Neural progenitor cell (in vitro differentiated cells): Measurements from ENCODE around the gene TMEM121B. TPM values are rescaled to one million over a fixed set of nuclear protein-coding genes. Genes with fewer than 3 reads are reported as not detected.

Experiments
- DNase-seq: peaks from one replicate; pipeline ENCODE4 v3.0.0-alpha.2; 2016; ENCODE audit warnings: low spot score
- H2AFZ ChIP-seq: fragments of 200-600 bp; sonication (generic); replicated peaks from 2 replicates; pipeline ENCODE4 v1.6.1; 2016; ENCODE audit warnings: antibody characterized with exemption
- H3F3A ChIP-seq: fragments of 200-600 bp; sonication (generic); 2 replicates; pipeline ENCODE4 v1.6.1; 2016; ENCODE audit warnings: antibody characterized with exemption, low read depth
- H3K27ac ChIP-seq: fragments of 200-600 bp; sonication (generic); 2 replicates; pipeline ENCODE4 v1.5.1; 2016; ENCODE audit warnings: mild to moderate bottlenecking
- H3K27me3 ChIP-seq: fragments of 200-600 bp; sonication (generic); 2 replicates; pipeline ENCODE4 v1.6.1; 2016; ENCODE audit warnings: mild to moderate bottlenecking, moderate library complexity
- H3K36me3 ChIP-seq: fragments of 200-600 bp; sonication (generic); 2 replicates; pipeline ENCODE4 v1.5.1; 2016
- H3K4me1 ChIP-seq: fragments of 200-600 bp; sonication (generic); 2 replicates; pipeline ENCODE4 v1.6.1; 2016; ENCODE audit warnings: mixed run types
- H3K4me2 ChIP-seq: fragments of 200-600 bp; sonication (generic); 2 replicates; pipeline ENCODE4 v1.6.1; 2016
- H3K4me3 ChIP-seq: fragments of 200-600 bp; sonication (generic); 2 replicates; pipeline ENCODE4 v1.5.1; 2016
- H3K79me2 ChIP-seq: fragments of 200-600 bp; sonication (generic); 2 replicates; pipeline ENCODE4 v1.6.1; 2016; ENCODE audit warnings: low read depth
- H3K9ac ChIP-seq: fragments of 200-600 bp; sonication (generic); 2 replicates; pipeline ENCODE4 v1.6.1; 2016
- H3K9me3 ChIP-seq: fragments of 200-600 bp; sonication (generic); 2 replicates; pipeline ENCODE4 v1.5.1; 2016; ENCODE audit warnings: low read depth
- H4K20me1 ChIP-seq: fragments of 200-600 bp; sonication (generic); 2 replicates; pipeline ENCODE4 v1.6.1; 2016; ENCODE audit warnings: low read depth
- H3K27ac Mint-ChIP-seq: 3 replicates; pipeline ENCODE4 v1.8.0; 2021; ENCODE audit warnings: mixed read lengths
- H3K27me3 Mint-ChIP-seq: 2 replicates; pipeline ENCODE4 v1.8.0; 2022; ENCODE audit warnings: low read depth, mild to moderate bottlenecking, inconsistent platforms, moderate library complexity, mixed read lengths; ENCODE audit not compliant: insufficient read depth
- H3K36me3 Mint-ChIP-seq: 3 replicates; pipeline ENCODE4 v1.8.0; 2021; ENCODE audit warnings: mixed read lengths
- H3K4me1 Mint-ChIP-seq: 3 replicates; pipeline ENCODE4 v1.8.0; 2021; ENCODE audit warnings: mixed read lengths
- H3K4me3 Mint-ChIP-seq: 3 replicates; pipeline ENCODE4 v1.8.0; 2021; ENCODE audit warnings: mild to moderate bottlenecking, moderate library complexity, mixed read lengths
- H3K9me3 Mint-ChIP-seq: 3 replicates; pipeline ENCODE4 v1.8.0; 2020; ENCODE audit warnings: mixed read lengths
- CTCF ChIP-seq: fragments of 200-600 bp; sonication (generic); IDR thresholded peaks from 2 replicates; pipeline ENCODE4 v1.5.1; 2017; ENCODE audit warnings: antibody characterized with exemption, mild to moderate bottlenecking
- EZH2 ChIP-seq: fragments of 200-600 bp; sonication (generic); IDR thresholded peaks from 2 replicates; pipeline ENCODE4 v1.6.1; 2017; ENCODE audit warnings: antibody characterized with exemption, mild to moderate bottlenecking, moderate library complexity
- EZH2phosphoT487 ChIP-seq: fragments of 200-600 bp; sonication (generic); IDR thresholded peaks from 2 replicates; pipeline ENCODE4 v1.6.1; 2017; ENCODE audit warnings: antibody characterized with exemption
- total RNA-seq: library from RNA; depleted of rRNA; stranded (reverse); fragments of >200 nt; gene quantifications from 2 replicates; pipeline ENCODE4 v1.2.3, GENCODE V29; 2015; ENCODE audit warnings: low replicate concordance

The TMEM121B gene
- total RNA-seq, 1 donor from 2014 or later, result 2.8 TPM

DNA sequence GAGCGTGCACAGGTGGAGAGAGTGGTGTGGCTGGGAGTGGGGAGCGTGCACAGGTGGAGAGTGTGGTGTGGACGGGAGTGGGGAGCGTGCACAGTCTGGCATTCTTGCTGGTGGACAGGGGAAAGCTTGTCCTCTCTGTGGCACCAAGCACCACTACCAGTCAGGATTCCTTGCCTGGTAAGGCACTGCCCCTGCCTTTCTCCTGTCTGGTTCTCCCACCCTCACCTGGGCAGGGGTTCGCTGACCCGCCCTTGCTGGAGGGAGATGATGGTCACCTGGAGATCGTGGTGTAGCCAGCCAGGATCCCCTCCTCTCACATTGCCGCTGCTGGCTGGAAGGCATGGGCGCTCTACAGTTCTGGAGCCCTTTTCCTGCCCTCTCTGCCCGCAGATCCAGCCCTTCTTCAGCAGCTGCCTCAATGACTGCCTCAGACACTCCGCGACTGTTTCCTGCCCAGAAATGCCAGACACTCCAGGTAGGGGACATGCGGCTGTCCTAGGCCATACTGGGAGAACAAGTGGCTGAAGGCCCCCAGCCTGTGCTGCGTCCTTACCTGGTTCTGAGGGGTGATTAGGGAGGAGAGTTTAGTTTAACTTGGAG is 16.7 kb downstream of the TMEM121B start:
- no peak overlapping the region for H3K27ac ChIP-seq
- peaks cover 7% of the 10 kb centered on the region for H3K4me1 Mint-ChIP-seq
- no peak overlapping the region for H3K9ac ChIP-seq
- H3K9me3 Mint-ChIP-seq, result no peaks in the 10 kb centered on the region
- no peak overlapping the region for H3K27ac Mint-ChIP-seq
- H3K4me3 ChIP-seq, result no peak overlapping the region
- no peaks in the 10 kb centered on the region for H3K27me3 ChIP-seq
- no peaks in the 10 kb centered on the region for H3K9me3 ChIP-seq
- H3K79me2 ChIP-seq, result no peaks in the 10 kb centered on the region
- peaks cover 10% of the 10 kb centered on the region for H3K4me1 ChIP-seq
- peaks cover 5% of the 10 kb centered on the region for H4K20me1 ChIP-seq
- H3K36me3 Mint-ChIP-seq, result peaks cover 4% of the 10 kb centered on the region
- no peak overlapping the region for H3K4me3 Mint-ChIP-seq
- no peaks in the 10 kb centered on the region for H3K36me3 ChIP-seq
- H2AFZ ChIP-seq, result no peak overlapping the region
- no peak for DNase-seq
- peaks cover 12% of the 10 kb centered on the region for H3K27me3 Mint-ChIP-seq
- peaks cover 8% of the 10 kb centered on the region for H3F3A ChIP-seq
- H3K4me2 ChIP-seq, result no peak overlapping the region
- TF ChIP-seq CTCF (no peak), EZH2phosphoT487 (no peak), EZH2 (no peak)

GRCh38 chr22:17103351-17103750 is 17.8 kb downstream of the TMEM121B start:
- no peaks in the 10 kb centered on the region for H3K9me3 ChIP-seq
- no peaks in the 10 kb centered on the region for H3K36me3 ChIP-seq
- TF ChIP-seq EZH2phosphoT487, result no peak
- no peak for TF ChIP-seq CTCF
- TF ChIP-seq EZH2, result no peak
- peaks cover 10% of the 10 kb centered on the region for H3K4me1 ChIP-seq
- no peaks in the 10 kb centered on the region for H3K27me3 ChIP-seq
- H3F3A ChIP-seq, result peaks cover 8% of the 10 kb centered on the region
- no peak overlapping the region for H3K4me3 Mint-ChIP-seq
- H3K36me3 Mint-ChIP-seq, result peaks cover 4% of the 10 kb centered on the region
- no peak overlapping the region for H3K4me3 ChIP-seq
- H3K27ac Mint-ChIP-seq, result peak overlapping the region; percentile 93
- H3K9me3 Mint-ChIP-seq, result no peaks in the 10 kb centered on the region
- no peak for DNase-seq
- H4K20me1 ChIP-seq, result peaks cover 5% of the 10 kb centered on the region
- H3K9ac ChIP-seq, result no peak overlapping the region
- no peaks in the 10 kb centered on the region for H3K79me2 ChIP-seq
- no peak overlapping the region for H2AFZ ChIP-seq
- peaks cover 7% of the 10 kb centered on the region for H3K4me1 Mint-ChIP-seq
- peaks cover 12% of the 10 kb centered on the region for H3K27me3 Mint-ChIP-seq
- H3K4me2 ChIP-seq, result no peak overlapping the region
- H3K27ac ChIP-seq, result no peak overlapping the region

DNA sequence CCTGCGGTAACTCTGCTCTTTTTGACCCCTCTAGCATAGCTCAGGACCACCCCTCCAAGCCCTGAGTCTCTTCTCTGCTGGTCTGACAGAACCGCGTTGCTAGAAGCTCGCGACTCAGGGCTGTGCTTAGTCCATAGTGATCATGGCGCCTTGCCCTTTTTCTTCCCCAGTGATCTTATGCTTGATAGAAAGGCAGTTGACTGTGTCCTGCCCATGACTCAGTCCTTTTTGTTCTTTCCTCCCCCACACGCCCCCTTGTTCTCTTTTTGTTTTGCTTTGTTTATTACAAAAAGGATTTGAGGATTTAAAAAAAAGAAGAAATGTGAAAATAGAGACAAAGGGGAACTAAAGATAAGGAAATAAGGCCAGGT is 18.9 kb downstream of the TMEM121B start:
- peaks cover 10% of the 10 kb centered on the region for H3K4me1 ChIP-seq
- no peak overlapping the region for H3K4me3 ChIP-seq
- no peaks in the 10 kb centered on the region for H3K27me3 ChIP-seq
- H3K27ac Mint-ChIP-seq, result no peak overlapping the region
- H3K36me3 Mint-ChIP-seq, result peaks cover 4% of the 10 kb centered on the region
- no peak for DNase-seq
- H3K27me3 Mint-ChIP-seq, result peaks cover 12% of the 10 kb centered on the region
- no peak overlapping the region for H3K4me2 ChIP-seq
- H4K20me1 ChIP-seq, result peaks cover 5% of the 10 kb centered on the region
- H3K27ac ChIP-seq, result no peak overlapping the region
- TF ChIP-seq EZH2, result no peak
- TF ChIP-seq CTCF, result no peak
- no peak for TF ChIP-seq EZH2phosphoT487
- no peak overlapping the region for H2AFZ ChIP-seq
- H3K79me2 ChIP-seq, result no peaks in the 10 kb centered on the region
- no peaks in the 10 kb centered on the region for H3K36me3 ChIP-seq
- no peaks in the 10 kb centered on the region for H3K9me3 Mint-ChIP-seq
- peaks cover 8% of the 10 kb centered on the region for H3F3A ChIP-seq
- no peak overlapping the region for H3K4me3 Mint-ChIP-seq
- H3K9me3 ChIP-seq, result no peaks in the 10 kb centered on the region
- H3K9ac ChIP-seq, result no peak overlapping the region
- peaks cover 7% of the 10 kb centered on the region for H3K4me1 Mint-ChIP-seq
